Dendritic cell treated with granulocyte-macrophage colony-stimulating factor and Interleukin-4, amounts not matched to agents 40 ng/mL and 50 ng/mL, for 4 days (primary cell): ENCODE results near the gene OR52E8.
A peak's percentile ranks its signal among the peaks of the same experiment; 100 is the strongest.

Experiments
- H3K27ac Mint-ChIP-seq: one replicate; pipeline ENCODE4 v1.8.0; 2022; ENCODE audit warnings: mild to moderate bottlenecking, mixed read lengths
- H3K27me3 Mint-ChIP-seq: one replicate; pipeline ENCODE4 v1.8.0; 2022; ENCODE audit warnings: mild to moderate bottlenecking, mixed read lengths
- H3K36me3 Mint-ChIP-seq: one replicate; pipeline ENCODE4 v1.8.0; 2022; ENCODE audit warnings: low read depth, mixed read lengths
- H3K4me1 Mint-ChIP-seq: one replicate; pipeline ENCODE4 v1.8.0; 2022; ENCODE audit warnings: low read depth, mixed read lengths
- H3K4me3 Mint-ChIP-seq: one replicate; pipeline ENCODE4 v1.8.0; 2022; ENCODE audit warnings: mild to moderate bottlenecking, moderate library complexity, mixed read lengths
- H3K9me3 Mint-ChIP-seq: one replicate; pipeline ENCODE4 v1.8.0; 2022; ENCODE audit warnings: mixed read lengths
- intact Hi-C: fragments of 100-400 bp; cut with micrococcal nuclease; formaldehyde crosslinking; loops from one replicate; pipeline ENCODE4 v1.15.0; 2022

OR52E8 gene

GRCh38 chr11:5837695-5838094 is 19.8 kb downstream of the OR52E8 start:
- no peaks in the 10 kb centered on the region for H3K27me3 Mint-ChIP-seq
- no peak overlapping the region for H3K4me3 Mint-ChIP-seq
- H3K27ac Mint-ChIP-seq: no peak overlapping the region
- intact Hi-C loops: no loop called here
- H3K36me3 Mint-ChIP-seq: no peaks in the 10 kb centered on the region
- H3K9me3 Mint-ChIP-seq: peaks cover 14% of the 10 kb centered on the region
- no peaks in the 10 kb centered on the region for H3K4me1 Mint-ChIP-seq

DNA sequence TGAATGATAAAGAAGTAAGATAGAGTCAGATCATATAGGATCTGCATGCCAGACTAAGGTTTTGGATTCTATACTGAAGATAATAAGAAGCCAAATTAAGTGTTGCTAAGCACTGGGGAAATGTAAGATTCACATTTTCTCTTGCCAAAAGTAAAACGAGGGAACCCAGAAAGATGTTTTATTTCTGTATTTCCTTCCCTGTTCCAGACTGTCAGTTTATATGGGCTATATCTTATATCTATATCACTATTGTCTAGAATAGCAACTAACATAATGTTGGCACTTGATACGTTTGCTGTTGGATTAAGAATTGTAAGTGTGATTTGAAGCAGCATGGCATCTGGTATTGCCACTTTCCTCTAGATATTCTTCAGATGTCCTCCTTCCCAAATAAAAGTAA is 24.0 kb downstream of the OR52E8 start:
- intact Hi-C loops: no loop called here
- no peaks in the 10 kb centered on the region for H3K36me3 Mint-ChIP-seq
- H3K27me3 Mint-ChIP-seq: no peaks in the 10 kb centered on the region
- H3K4me1 Mint-ChIP-seq: no peaks in the 10 kb centered on the region
- no peak overlapping the region for H3K4me3 Mint-ChIP-seq
- no peak overlapping the region for H3K27ac Mint-ChIP-seq
- H3K9me3 Mint-ChIP-seq: peaks cover 9% of the 10 kb centered on the region

GRCh38 chr11:5831196-5831829 is 26.2 kb downstream of the OR52E8 start:
- no peaks in the 10 kb centered on the region for H3K4me1 Mint-ChIP-seq
- H3K27ac Mint-ChIP-seq: no peak overlapping the region
- no peak overlapping the region for H3K4me3 Mint-ChIP-seq
- intact Hi-C loops: no loop called here
- H3K36me3 Mint-ChIP-seq: no peaks in the 10 kb centered on the region
- H3K27me3 Mint-ChIP-seq: no peaks in the 10 kb centered on the region
- peaks cover 9% of the 10 kb centered on the region for H3K9me3 Mint-ChIP-seq

DNA sequence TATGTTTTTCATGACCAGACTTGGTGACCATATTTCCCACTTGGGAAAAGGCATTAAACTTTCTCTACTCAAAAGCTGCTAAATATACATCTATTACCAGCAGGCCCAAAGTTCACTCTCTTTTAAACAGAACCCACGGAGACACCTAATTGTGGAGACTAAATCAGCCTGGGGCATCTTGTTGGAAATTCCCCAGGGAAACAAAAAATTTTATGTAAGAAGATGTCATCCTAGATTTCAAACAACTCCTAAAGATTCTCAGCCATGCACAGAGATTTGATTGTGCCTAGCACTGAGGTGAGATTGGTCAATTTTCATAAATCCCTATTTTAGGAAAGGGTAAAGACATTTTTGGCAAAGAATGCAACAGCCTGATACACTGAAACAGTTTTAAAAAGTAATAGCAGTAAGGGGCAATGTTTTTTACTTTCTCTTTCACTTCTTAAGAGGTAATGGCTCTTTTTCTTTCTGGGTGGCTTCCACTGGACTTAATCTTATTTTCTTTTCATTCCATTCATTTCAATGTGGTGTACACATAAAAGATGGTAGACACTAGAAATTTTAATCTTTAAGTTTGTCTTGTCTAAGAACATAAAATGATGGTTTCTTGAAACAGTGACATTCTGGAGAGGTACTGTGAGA is 39.1 kb downstream of the OR52E8 start:
- no peak overlapping the region for H3K4me3 Mint-ChIP-seq
- H3K36me3 Mint-ChIP-seq: no peaks in the 10 kb centered on the region
- no peak overlapping the region for H3K27ac Mint-ChIP-seq
- intact Hi-C loops: no loop called here
- H3K27me3 Mint-ChIP-seq: no peaks in the 10 kb centered on the region
- H3K4me1 Mint-ChIP-seq: peaks cover 22% of the 10 kb centered on the region
- peaks cover 9% of the 10 kb centered on the region for H3K9me3 Mint-ChIP-seq

DNA sequence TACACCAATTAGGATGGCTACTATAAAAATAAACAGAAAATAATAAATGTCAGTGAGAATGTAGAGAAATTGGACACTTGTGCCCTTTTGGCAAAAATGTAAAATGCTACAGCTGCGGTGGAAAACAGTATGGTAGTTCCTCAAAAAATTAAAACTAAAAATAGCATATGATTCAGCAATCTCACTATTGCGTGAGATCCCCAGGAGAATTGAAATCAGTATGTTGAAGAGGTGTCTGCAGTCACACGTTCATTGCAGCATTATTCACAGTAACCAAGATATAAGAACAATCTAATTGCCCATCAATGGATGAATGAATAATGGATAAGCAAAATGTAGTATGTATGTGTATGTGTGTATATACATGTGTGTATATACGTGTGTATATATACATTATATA is 42.0 kb downstream of the OR52E8 start:
- H3K27ac Mint-ChIP-seq: no peak overlapping the region
- peaks cover 9% of the 10 kb centered on the region for H3K9me3 Mint-ChIP-seq

DNA sequence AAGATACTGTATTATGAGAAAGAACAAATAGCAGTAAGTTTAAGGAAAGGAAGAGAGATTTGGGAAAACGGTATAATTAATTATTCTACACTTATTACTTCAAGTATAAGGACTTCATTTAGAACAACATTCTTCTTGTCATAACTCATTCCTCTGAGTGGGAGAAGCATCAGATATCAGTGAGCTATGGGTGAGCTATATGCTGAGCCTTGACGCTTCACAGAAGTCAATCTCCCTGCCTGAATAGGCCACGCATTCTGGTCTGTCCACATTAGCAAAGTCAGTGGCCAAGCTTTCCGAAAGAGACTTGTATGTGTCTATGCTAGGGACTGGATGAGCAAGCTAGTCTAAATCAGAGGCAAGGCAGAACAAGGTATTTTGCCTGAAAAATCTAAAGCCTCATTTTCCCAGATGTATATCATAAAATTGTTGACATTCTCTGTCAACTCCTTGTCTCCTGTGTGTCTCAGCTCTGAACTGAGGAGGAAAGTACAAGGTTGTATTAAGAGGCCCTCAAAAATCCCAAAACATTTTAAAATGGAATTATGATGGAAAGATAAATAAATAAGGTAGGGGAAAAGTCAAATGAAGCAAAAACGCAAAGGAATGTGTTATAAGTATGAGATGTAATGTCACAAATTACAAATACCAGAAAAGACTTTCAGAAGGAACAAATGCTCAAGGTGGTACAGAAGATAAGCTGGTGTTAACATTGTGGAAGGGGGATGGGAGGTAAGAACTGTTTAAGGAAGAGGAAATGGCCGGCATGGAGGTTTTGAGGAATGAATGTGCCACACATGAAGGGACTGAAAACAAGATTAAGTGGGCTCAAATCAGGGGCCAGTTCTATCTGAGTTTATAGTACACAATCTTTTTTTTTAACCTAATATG is 47.3 kb downstream of the OR52E8 start:
- Mint-ChIP-seq H3K4me3 (no peak overlapping the region), H3K27me3 (no peaks in the 10 kb centered on the region), H3K9me3 (no peaks in the 10 kb centered on the region), H3K4me1 (peaks cover 18% of the 10 kb centered on the region), H3K36me3 (no peaks in the 10 kb centered on the region), H3K27ac (no peak overlapping the region)
- intact Hi-C loops: loop anchor here (5.0 to 10.0 kb wide), 4 partner anchors 128 to 1175 kb away; partner anchors contain the start of genes OR51D1 and OR51V1

More for the DNA sequence above, 42.0 kb downstream of the OR52E8 start:
- intact Hi-C loops: no loop called here
- Mint-ChIP-seq H3K4me1 (peaks cover 23% of the 10 kb centered on the region), H3K27me3 (no peaks in the 10 kb centered on the region), H3K36me3 (no peaks in the 10 kb centered on the region), H3K4me3 (no peak overlapping the region)

GRCh38 chr11:5809122-5809519 is 48.4 kb downstream of the OR52E8 start:
- Mint-ChIP-seq H3K27ac (peak overlapping the region; percentile 22), H3K4me1 (peaks cover 12% of the 10 kb centered on the region), H3K4me3 (peak overlapping the region; percentile 73), H3K27me3 (no peaks in the 10 kb centered on the region), H3K36me3 (no peaks in the 10 kb centered on the region), H3K9me3 (peaks cover 6% of the 10 kb centered on the region)
- intact Hi-C loops: loop anchor here (10.0 kb wide), 3 partner anchors 604 to 1174 kb away; partner anchors contain the start of genes OR51D1 and OR51V1

DNA sequence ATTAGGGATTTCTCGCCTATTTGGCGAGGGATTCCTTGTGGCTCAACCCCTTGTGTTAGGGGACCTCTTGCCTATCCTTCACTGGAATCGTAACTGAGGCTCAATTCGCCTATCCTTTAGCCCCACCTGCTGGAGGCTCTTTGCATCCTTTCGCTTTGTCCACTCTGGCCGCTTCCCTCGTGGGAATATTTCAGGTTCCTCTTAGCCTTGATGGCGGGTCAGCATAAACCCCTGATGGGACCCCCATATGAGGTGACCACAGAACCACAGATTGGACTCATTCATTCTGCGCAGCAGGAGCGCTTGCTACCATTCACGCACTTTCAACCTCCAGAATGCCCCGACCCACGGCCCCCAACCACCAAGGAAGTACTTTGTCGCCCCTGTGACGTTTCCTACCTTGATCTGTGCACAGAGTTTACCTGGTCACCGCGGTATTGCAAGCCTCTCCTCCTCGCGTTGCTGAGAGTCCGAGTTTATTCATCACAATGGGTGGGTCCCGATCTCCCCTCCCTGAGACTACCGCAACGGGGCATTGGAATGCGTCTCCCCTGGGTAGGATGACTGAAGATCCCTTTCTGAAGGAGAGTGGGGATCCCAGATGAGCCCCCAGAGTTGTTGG is 48.9 kb downstream of the OR52E8 start, which contains the start of gene OR52N2:
Gene OR52N2, plus strand, starts transcription at position 425 of the 622 bp plus-strand sequence. CDS start 11,412 bp downstream, outside the sequence.
- H3K27ac Mint-ChIP-seq: peak within 1 kb of the TSS; percentile 22
- peaks cover 11% of the 10 kb centered on the region for H3K9me3 Mint-ChIP-seq

GRCh38 chr11:5807580-5807979 is 49.9 kb downstream of the OR52E8 start:
- H3K27me3 Mint-ChIP-seq: no peaks in the 10 kb centered on the region
- peaks cover 20% of the 10 kb centered on the region for H3K9me3 Mint-ChIP-seq
- H3K4me1 Mint-ChIP-seq: peaks cover 12% of the 10 kb centered on the region
- H3K27ac Mint-ChIP-seq: no peak overlapping the region
- no peaks in the 10 kb centered on the region for H3K36me3 Mint-ChIP-seq
- intact Hi-C loops: loop anchor here (10.0 kb wide), 3 partner anchors 603 to 1173 kb away; partner anchors contain the start of genes OR51D1 and OR51V1
- H3K4me3 Mint-ChIP-seq: no peak overlapping the region

More for the DNA sequence above, 48.9 kb downstream of the OR52E8 start, which contains the start of gene OR52N2:
- intact Hi-C loops: loop anchor here (1.0 to 10.0 kb wide), 5 partner anchors 208 to 1174 kb away; partner anchors contain the start of genes OR51D1 and OR51V1
- Mint-ChIP-seq H3K27me3 (no peaks in the 10 kb centered on the region), H3K36me3 (no peaks in the 10 kb centered on the region), H3K4me1 (peaks cover 12% of the 10 kb centered on the region), H3K4me3 (peak within 1 kb of the TSS; percentile 73)
